GM21529 (cell line): Measurements from ENCODE around the gene TLE5.
"Not testable (repeated sequence)": the region's sequence is repeated elsewhere in the genome, so short reads cannot be mapped to it uniquely, and the experiment has no call there.

Source experiments
- ATAC-seq: cut with Tn5 transposase; IDR thresholded peaks from one replicate; pipeline ENCODE4 v1.9.1; 2021; ENCODE audit not compliant: unreplicated experiment

The TLE5 gene

DNA sequence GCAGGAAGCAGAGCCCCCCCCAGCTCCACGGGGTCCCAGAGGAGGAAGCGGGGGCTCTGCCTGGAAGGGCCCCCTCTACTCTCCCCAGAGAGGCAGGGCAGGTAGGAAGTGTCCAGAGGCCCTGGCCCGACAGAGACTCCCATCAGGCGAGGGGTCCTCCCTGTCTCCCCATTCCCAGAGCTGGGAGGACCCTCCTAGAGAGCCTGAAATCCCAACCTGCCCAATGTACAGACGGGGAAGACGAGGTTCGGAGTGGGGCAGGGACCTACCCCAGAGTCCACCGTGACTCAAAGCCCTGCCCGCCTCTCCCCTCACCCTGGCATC lies 34.4 kb downstream of the TLE5 start:
- no peak for ATAC-seq

DNA sequence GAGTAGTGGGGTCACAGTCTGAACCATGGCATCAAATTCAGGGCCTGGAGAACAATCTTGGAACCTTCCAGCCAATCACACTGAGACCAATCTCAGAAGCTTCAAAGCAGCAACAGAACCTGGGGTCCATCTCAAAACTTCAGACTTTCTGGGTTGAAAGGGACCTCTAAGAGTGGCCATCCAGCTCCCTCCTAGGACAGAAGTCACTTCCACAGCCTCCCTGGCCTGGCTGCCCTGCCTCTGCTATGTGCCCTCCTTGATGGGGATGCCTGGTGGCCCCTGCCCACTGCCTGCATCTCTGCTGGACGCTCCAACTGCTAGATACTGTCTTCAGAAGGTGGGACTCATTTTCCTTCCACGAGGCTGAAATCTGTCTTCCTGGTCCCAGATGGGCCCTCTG lies 35.0 kb downstream of the TLE5 start:
- no peak for ATAC-seq

DNA sequence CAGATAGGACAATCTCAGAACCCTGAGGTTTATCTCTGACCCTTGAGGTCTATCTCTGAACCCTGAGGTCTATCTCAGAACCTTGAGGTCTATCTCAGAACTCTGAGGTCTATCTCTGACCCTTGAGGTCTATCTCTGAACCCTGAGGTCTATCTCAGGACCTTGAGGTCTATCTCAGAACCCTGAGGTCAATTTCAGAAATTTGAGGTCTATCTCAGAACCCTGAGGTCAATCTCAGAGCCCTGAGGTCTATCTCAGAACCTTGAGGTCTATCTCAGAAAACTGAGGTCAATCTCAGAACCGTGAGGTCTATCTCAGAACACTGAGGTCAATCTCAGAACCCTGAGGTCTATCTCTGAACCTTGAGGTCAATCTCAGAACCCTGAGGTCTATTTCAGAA lies 35.5 kb downstream of the TLE5 start:
- no peak for ATAC-seq

DNA sequence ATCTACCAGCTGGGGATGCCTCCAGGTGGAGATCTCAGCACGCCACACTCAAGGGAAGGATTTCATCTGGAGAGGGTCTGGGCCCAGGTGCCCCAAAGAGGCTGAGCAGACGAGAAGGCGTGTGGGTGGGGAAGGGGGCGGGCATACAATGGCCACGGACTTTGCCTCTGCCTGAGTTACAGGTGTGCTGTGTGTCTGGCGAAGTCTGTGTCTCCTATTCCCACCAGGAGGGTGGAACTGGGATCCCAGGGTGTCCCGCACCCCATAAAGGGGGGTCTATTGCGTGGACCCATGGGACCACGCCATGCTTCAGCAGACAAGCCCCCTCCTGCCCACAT lies 36.8 kb downstream of the TLE5 start:
- no peak for ATAC-seq

DNA sequence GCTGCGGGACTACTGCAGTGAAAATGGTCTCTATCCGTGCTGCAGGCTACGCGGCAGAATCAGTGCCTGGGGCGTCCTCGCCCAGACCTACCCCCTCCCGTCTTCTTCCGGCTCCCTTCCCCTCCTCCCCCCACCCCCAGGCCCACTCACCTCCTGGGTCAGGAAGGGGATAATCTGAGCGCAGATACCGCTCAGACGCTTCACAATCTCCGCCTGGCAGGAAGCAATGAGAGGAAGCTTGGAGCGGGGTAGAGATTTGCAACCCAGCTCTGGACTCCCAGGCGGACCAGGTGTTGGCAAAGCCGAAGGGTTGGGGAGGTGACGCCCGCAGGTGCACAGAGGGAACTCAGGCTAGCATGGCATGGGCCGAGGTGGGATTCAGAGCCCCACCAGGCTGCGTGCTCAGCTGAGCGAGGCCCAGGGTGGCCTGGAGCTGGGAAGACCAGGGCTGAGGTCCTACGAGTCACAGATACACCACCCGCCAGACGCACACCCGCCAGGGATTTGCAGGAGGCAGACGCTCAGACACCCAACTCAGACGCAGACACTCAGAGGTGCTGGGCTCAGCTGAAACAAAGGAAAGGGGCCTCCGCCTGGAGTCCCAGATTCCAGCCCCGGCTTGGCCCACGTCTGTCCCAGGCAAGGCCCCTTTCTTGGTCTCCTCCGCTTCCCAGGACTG lies 37.3 kb downstream of the TLE5 start:
- no peak for ATAC-seq

DNA sequence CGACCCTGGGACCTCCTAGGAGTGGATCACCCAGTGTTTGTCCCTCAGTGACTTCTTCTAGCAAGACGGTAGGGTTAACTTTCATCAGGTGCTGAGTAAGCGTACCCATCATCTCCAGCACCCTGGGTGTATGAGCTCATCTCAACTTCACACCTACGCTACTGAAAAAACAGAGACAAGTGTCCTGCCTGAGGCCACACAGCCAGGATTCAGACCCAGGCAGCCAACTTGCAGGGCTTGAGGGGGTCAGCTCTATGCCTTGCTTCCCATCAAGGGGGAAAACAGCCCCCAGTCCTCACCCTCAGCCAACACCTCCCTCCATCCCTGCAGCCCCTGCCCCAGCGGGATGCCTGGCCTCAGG lies 37.8 kb downstream of the TLE5 start:
- no peak for ATAC-seq

DNA sequence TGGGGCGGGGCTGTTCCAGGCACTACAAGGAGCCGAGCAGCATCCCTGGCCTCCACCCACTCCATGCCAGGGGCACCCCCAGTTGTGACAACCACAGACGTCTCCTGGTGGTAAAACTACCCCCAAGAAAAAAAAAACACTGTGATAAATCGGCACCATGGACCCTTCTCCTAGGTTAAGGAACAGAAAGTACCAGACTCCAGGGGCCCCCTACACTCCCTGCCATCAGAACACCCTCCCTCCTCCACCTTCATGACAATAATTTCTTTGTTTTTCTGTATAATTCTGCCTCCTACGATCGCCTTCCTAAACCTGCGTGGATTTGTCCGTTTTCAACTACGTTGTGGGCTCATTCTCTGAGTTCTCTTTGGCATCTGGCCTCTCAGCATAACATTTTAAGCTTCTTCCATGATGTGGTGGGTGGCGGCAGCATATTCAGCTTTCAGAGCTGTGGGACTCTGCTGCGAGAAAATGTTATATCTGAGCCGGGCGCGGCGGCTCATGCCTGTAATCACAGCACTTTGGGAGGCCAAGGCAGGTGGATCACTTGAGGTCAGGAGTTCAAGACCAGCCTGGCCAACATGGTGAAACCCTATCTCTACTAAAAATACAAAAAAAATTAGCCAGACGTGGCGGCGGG lies 41.9 kb downstream of the TLE5 start:
- no peak for ATAC-seq

DNA sequence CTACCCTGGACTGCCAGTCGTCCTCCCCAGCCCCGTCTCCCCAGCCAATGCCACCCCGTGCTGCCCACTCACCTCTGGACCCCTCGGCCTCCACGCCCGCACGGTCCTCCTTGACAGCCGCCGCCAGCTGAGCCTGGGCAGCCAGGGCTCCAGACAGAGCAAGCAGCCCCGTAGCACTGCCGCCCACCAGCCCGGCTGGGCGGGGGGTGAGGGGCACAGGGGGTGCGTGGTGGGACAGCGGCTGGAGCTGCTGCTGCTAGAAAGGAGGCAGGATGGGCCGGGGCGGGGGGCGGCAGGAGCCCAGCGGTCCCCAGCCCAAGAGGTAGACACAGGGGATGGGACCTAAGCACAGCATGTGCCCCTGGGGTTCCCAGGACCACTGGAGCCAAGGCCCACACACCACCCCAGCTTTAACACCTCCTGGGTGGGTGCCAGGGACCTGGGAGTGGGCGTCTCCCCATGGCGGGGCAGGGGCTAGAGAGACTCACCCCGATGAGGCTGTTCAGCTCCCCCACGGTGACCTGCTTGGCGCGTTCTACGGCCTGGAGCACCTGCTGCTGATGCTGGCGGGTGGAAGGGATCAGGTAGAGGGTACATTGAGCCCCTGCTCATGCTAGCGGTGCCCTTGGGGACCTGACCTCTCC lies 43.0 kb downstream of the TLE5 start:
- no peak for ATAC-seq

DNA sequence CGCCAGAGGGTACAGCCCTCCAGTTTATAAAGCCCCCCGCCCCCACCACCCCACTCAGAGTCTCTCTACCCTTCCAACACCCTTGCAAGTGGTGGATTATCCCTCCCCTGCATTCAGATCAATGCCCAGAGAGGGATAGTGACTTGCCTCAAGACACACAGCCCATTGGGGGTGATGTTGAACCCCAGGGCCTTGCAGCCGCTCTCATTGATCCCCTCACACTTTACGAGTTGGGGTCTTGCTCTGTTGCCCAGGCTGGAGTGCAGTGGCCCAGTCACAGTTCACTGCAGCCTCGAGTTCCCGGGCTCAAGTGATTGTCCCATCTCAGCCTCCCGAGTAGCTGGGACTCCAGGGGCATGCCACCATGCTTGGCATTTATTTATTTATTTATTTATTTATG lies 44.4 kb downstream of the TLE5 start:
- ATAC-seq = no peak

DNA sequence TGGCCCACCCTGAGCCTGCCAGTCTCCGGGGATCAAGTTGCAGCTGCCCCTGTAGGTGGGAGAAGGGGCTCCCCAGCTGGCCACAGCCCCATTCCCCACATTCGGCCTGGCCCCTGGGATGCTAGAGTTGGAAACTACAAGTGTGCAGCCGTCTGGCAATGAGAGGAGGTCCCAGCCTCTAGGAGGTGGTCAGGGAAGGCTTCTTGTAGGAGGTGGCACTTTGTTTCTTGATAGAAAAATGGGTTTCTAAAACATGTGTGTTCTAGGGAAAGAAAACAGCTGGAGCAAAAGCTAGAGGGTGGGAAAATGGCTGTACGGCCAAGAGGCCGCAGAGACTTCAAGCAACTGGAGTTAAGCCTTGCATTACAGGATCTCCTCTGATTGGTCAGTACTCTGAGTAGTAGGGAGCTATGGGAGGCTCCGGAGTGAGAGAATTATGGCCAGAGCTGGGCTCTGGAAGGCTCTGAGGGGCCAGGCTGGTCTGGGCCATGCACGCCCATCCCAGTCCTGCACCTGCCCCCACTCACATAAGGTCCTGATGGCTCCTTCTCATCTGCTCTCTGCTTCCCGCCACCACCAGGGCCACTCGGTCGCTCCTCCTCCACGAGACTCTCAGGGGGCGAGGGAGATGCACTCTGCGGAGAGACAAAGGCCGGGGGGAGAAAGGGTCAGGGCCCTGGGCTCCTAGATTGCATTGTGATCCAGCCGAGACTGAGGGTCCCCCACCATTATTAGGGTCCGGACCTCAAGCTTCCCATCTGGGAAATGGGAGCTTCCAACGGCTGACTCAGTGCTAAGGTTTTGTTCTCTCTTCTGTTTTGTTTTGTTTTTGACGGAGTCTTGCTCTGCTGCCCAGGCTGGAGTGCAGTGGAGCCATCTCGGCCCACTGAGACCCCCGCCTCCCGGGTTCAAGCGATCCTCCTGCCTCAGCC lies 46.9 kb downstream of the TLE5 start:
- no peak for ATAC-seq

DNA sequence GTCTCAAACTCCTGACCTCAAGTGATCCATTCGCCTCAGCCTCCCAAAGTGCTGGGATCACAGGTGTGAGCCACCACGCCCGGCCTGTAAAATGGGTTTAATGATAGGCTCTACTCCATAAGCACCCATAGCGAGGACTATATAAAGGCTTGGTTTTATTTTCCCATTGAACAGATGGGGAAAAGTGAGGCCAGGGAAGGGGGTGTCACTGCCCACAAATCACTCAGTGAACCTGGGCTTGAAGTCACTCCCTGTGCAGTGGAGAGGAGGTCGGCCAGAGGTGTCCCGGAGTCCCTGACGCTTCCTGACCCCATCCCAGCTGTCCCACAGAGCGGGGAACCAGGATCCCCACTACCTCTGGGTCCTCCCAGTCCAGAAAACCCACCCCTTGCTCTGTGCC lies 48.2 kb downstream of the TLE5 start:
- ATAC-seq = no peak

DNA sequence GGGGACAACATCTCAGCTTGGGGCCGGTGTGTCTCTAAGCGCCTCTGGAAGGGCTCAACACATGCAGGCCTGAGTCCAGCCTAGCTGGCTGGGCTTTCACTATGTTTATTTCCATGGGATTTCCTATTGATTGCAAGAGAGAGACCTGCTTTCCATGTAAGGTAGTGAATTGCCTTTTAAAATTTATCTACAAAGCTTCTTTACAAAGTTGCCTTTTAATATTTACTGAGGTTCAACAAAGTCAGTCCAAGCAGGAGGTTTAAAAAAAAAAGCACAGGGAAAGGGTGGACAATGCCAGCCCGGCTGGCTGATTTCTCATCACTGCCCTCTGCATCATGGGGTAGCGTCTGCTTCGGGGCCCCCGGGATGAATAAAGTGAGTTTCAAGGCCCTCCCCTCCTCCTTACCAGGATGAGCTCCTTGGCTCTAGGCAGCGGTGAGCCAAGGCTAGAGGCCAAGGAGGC lies 49.0 kb downstream of the TLE5 start:
- no peak for ATAC-seq

DNA sequence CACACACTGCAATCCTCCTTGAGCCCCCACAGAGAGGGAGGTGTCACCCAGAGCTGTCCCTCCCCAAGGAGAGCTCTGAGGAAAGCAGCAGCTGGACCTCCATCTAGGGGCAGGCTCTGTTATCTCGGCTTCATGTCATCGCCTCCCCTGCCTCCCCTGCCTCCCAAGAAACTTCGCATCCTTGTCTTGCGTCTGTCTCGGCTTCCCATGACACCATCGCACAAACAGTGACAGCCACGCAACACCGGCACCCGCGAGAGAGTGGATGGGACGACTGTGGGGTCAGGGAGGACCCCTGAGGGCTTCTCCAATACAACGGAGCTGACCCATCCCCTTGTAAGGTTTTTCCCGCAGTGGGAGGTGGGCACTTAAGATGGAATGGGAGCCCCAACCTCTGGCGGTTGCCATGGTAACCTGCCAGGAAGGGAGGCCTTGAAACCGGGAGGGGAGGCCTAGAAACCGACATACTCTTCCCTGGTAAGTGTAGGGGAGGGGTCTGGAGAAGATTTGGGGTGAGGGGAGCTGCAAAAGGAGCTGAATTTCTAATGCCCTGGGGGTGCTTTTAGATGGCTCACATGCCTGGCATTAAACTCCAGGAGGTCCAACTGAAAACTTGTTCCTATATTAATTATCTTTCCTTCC lies 49.6 kb downstream of the TLE5 start:
- no peak for ATAC-seq

DNA sequence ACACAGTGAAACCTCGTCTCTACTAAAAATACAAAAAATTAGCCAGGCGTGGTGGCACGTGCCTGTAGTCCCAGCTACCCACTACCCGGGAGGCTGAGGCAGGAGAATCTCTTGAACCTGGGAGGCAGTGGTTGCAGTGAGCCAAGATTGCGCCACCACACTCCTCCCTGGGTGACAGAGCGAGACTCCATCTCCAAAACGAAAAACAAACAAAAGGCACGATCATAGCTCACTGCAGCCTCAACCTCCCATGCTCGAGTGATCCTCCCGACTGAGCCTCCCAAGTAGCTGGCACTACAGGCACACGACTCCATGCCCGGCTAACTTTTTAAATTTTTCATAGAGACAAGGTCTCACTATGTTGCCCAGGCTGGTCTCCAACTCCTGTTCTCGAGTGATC lies 50.2 kb downstream of the TLE5 start:
- ATAC-seq = not testable (repeated sequence)

DNA sequence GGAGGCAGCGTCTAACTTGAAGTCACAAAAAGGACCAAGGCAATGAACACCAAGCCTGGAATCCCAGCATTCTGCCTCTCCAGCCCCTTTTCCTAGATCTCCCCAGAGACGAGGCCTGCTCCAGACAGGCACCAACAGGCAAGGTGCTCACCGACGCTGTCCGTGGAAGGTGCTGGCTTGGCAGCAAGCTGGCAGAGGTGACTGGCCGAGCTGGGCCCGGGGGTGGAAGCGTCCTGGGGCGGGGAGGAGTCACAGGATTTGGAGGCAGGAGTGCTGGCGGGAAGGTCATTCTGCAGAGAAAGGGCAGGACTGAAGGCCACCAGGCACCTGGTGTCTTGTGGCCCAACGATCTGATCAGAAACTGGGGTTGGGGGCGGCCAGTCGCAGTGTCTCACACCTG lies 51.4 kb downstream of the TLE5 start:
- ATAC-seq = no peak

DNA sequence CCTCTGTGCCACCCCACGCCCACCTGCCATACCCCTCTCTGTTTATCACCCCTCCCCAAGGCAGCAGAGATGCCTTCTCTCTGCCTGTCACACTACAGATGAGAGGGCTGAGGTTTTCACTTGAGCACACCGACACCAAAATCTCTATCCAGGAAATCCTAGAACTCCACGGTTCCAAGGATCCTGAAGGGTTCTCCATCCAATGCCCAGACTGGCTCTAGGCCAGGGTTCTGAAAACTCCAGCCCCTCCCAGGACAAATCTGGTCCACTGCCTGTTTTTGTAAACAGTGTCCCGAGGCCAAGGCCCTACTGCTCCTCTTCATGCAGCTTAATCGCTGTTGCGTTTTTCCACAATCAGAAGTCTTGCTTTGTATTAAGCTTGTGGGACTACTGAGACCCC lies 53.3 kb downstream of the TLE5 start:
- no peak for ATAC-seq

DNA sequence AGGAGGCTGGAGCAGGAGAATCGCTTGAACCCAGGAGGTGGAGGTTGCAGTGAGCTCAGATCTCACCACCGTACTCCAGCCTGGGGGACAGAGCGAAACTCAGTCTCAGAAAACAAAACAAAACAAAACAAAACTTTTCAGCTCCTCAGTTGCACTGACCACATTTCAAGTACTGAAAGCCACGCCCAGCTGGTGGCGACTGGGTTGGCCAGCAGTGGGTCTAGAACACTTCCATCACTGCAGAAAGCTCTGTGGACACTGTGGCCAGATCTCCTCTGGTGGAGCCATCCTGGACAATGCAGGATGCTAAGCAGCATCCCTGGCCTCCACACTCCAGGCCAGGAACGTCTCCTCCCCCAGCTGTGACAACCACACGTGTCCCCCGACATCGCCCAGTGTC lies 54.3 kb downstream of the TLE5 start:
- ATAC-seq = no peak

DNA sequence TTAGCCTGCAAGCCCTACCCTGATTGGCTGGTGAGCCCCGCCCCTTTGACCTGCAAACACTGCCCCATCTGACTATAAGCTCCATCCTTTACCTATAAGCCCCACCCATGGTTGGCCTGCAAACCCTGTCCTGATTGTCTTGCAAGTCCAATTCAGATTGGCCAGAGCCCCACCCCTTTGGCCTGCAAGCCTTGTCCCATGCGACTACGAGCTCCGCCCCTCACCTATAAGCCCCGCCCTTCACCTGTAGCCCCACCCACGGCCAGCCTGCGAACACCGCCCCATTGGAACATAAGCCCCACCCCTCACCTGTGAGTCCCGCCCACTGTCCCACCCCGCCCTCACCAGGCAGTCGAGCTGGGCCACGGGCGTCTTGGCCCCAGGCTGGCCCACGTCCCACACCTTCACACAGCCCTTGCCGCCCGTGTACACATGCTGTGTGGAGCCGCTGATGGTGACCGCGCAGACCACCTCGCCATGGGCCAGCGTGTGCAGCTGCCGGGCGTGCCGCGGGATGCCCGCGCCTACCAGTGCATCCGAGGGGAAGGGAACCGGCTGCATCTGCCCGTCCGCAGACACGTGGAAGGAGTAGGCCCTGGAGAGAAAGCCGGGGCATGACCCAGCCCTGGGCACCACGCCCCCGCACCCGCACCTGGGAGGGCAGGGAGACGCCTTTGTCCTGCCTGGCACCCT lies 56.1 kb downstream of the TLE5 start:
- no peak for ATAC-seq

DNA sequence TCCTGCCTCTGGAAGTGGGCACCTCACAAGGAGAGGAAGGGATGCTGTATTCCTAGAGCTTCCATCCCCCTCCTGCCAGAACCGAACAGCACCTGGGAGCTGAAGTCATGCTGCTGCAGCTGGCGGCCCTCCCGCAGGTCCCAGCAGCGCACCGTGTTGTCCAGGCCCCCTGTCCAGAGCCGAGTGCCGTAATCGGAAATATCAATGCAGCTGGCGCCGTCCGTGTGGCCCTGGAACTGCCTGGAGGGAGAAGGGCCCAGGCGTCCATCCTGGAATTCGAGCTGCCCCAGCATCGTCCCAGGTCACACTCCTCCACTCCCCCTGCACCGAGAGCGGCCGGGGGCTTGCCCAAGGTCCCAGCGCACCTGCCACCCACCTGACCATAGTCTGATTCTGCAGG lies 57.0 kb downstream of the TLE5 start:
- no peak for ATAC-seq

DNA sequence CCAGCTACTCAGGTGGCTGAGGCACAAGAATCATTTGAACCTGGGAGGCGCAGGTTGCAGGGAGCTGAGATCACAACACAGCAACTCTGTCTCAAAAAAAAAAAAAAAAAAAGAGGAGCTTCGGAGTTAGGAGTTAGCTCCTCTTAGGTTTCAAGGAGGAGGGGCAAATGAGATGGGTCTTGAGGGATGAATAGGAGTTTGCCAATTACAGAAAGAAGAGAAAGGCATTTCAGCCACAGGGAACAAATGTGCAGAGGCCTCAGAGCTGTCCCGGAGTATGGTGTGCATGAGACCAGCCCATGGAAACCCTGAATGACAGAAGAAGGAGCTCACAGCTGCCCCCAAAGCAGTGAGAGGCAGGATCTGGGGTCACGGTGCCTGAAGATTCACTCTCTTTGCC lies 57.8 kb downstream of the TLE5 start:
- ATAC-seq = no peak

DNA sequence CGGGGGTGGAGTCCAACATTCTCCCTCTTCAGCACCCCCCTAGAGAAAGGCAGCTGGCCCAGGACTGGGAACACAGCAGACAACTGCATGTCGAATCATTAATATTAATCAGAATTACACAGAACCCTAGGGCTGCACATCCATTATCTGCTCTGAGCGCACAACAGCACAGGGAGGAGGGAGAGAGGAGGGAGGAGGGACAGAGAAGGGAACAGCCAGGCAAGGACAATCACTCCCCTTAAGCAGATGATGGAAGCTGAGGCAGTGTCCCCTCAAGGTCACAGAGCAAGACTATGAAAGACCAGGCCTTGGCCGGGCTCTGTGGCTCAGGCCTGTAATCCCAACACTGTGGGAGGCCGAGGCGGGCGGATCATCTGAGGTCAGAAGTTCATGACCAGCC lies 59.2 kb downstream of the TLE5 start:
- ATAC-seq = no peak
